Epithelial cell of proximal tubule (primary cell): ENCODE measurements around the gene CATSPERB. TPM values are rescaled to one million over a fixed set of nuclear protein-coding genes. Genes with fewer than 3 reads are reported as not detected.
"Not testable (repeated sequence)": the region's sequence is repeated elsewhere in the genome, so short reads cannot be mapped to it uniquely, and the experiment has no call there.

ENCODE experiments used
- DNase-seq: peaks from one replicate; pipeline ENCODE4 v3.0.0-alpha.2; 2011; ENCODE audit warnings: low read depth
- H3K4me3 ChIP-seq: 2 replicates; pipeline ENCODE4 v1.5.1; 2011; ENCODE audit warnings: low read depth, mild to moderate bottlenecking, low read length
- CTCF ChIP-seq: conservative IDR thresholded peaks from 2 replicates; pipeline ENCODE4 v1.5.1; 2012; ENCODE audit warnings: low read depth, mild to moderate bottlenecking, low read length
- total RNA-seq: library from RNA; depleted of rRNA; stranded (reverse); fragments of >200 nt; gene quantifications from 2 replicates; pipeline ENCODE4 v1.2.3, GENCODE V29; 2015

Gene CATSPERB
- total RNA-seq, 1 donor from 2014 or later: not detected

GRCh38 chr14:91573528-91573893, 158.4 kb downstream of the CATSPERB start:
- H3K4me3 ChIP-seq: peak overlapping the region; percentile 52
- no peak for DNase-seq
- TF ChIP-seq CTCF: no peak

GRCh38 chr14:91570021-91570420, 161.9 kb downstream of the CATSPERB start:
- DNase-seq: no peak
- TF ChIP-seq CTCF: no peak
- H3K4me3 ChIP-seq: no peak overlapping the region

- no peak for DNase-seq
These were observed 162.6 kb downstream of the CATSPERB start for GRCh38 chr14:91569301-91569700.

GRCh38 chr14:91568626-91569025, 163.3 kb downstream of the CATSPERB start:
- H3K4me3 ChIP-seq: no peak overlapping the region
- peak; percentile 27 for TF ChIP-seq CTCF
- DNase-seq: no peak

More at GRCh38 chr14:91569301-91569700, 162.6 kb downstream of the CATSPERB start:
- no peak for TF ChIP-seq CTCF
- no peak overlapping the region for H3K4me3 ChIP-seq

GRCh38 chr14:91567827-91568226, 164.1 kb downstream of the CATSPERB start:
- H3K4me3 ChIP-seq, DNase-seq: not testable (repeated sequence)

- H3K4me3 ChIP-seq: no peak overlapping the region
- DNase-seq: no peak
- TF ChIP-seq CTCF: no peak
These were observed 176.4 kb downstream of the CATSPERB start for GRCh38 chr14:91555531-91555930.

GRCh38 chr14:91554535-91555332, 177.2 kb downstream of the CATSPERB start:
- TF ChIP-seq CTCF: no peak
- no peak for DNase-seq
- no peak overlapping the region for H3K4me3 ChIP-seq
